HFFc6 (cell line): ENCODE results near the gene FAM170B. TPM values are rescaled to one million over a fixed set of nuclear protein-coding genes. Genes with fewer than 3 reads are reported as not detected.

Experiments
- DNase-seq: peaks from one replicate; pipeline ENCODE4 v3.0.0-alpha.2; 2018
- H3K27ac Mint-ChIP-seq: 2 replicates; pipeline ENCODE4 v1.8.0; 2020; ENCODE audit warnings: mild to moderate bottlenecking, mixed read lengths
- H3K27me3 Mint-ChIP-seq: 2 replicates; pipeline ENCODE4 v1.8.0; 2021; ENCODE audit warnings: mild to moderate bottlenecking, moderate library complexity, mixed read lengths; ENCODE audit not compliant: insufficient read depth
- H3K36me3 Mint-ChIP-seq: 2 replicates; pipeline ENCODE4 v1.8.0; 2021; ENCODE audit warnings: low read depth, mixed read lengths
- H3K4me1 Mint-ChIP-seq: 2 replicates; pipeline ENCODE4 v1.8.0; 2020; ENCODE audit warnings: low read depth, mixed read lengths
- H3K4me3 Mint-ChIP-seq: 2 replicates; pipeline ENCODE4 v1.8.0; 2020; ENCODE audit warnings: mild to moderate bottlenecking, moderate library complexity, mixed read lengths
- H3K9me3 Mint-ChIP-seq: 2 replicates; pipeline ENCODE4 v1.8.0; 2020; ENCODE audit warnings: mild to moderate bottlenecking, mixed read lengths
- total RNA-seq, 6 experiments: library from RNA; stranded (reverse); fragmentation: NEBNext Ultra II Directional; extraction: Animal tissue kit (Norgen Biotek cat#: 25700); gene quantifications; 2 replicates in 1 of 6; 3 replicates in 5 of 6; pipeline ENCODE4 v1.2.3, GENCODE V29; 2021
- TF ChIP-seq, protein P1 (sequence below): fragments of 200-600 bp; sonication (generic); IDR thresholded peaks from 2 replicates; pipeline ENCODE4 v1.5.0; 2021; ENCODE audit warnings: antibody characterized with exemption, mild to moderate bottlenecking

Gene FAM170B
- total RNA-seq, 6 experiments from 2014 or later = not detected

GRCh38 chr10:49128854-49129253, 5.0 kb downstream of the FAM170B start:
- DNase-seq = no peak
- H3K27ac Mint-ChIP-seq = no peak overlapping the region
- no peaks in the 10 kb centered on the region for H3K36me3 Mint-ChIP-seq
- TF ChIP-seq, protein P1, sequence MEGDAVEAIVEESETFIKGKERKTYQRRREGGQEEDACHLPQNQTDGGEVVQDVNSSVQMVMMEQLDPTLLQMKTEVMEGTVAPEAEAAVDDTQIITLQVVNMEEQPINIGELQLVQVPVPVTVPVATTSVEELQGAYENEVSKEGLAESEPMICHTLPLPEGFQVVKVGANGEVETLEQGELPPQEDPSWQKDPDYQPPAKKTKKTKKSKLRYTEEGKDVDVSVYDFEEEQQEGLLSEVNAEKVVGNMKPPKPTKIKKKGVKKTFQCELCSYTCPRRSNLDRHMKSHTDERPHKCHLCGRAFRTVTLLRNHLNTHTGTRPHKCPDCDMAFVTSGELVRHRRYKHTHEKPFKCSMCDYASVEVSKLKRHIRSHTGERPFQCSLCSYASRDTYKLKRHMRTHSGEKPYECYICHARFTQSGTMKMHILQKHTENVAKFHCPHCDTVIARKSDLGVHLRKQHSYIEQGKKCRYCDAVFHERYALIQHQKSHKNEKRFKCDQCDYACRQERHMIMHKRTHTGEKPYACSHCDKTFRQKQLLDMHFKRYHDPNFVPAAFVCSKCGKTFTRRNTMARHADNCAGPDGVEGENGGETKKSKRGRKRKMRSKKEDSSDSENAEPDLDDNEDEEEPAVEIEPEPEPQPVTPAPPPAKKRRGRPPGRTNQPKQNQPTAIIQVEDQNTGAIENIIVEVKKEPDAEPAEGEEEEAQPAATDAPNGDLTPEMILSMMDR = no peak
- H3K4me3 Mint-ChIP-seq = no peak overlapping the region
- peaks cover 38% of the 10 kb centered on the region for H3K27me3 Mint-ChIP-seq
- no peaks in the 10 kb centered on the region for H3K9me3 Mint-ChIP-seq
- no peaks in the 10 kb centered on the region for H3K4me1 Mint-ChIP-seq

- H3K9me3 Mint-ChIP-seq = no peaks in the 10 kb centered on the region
- TF ChIP-seq, protein P1 = no peak
- H3K4me1 Mint-ChIP-seq = no peaks in the 10 kb centered on the region; the same call in 1 of the 2 replicates
- DNase-seq = no peak
- no peak overlapping the region for H3K4me3 Mint-ChIP-seq
- no peaks in the 10 kb centered on the region for H3K36me3 Mint-ChIP-seq
- H3K27me3 Mint-ChIP-seq = peaks cover 23% of the 10 kb centered on the region
- no peak overlapping the region for H3K27ac Mint-ChIP-seq
Observed at GRCh38 chr10:49123981-49124950, 9.6 kb downstream of the FAM170B start.

DNA sequence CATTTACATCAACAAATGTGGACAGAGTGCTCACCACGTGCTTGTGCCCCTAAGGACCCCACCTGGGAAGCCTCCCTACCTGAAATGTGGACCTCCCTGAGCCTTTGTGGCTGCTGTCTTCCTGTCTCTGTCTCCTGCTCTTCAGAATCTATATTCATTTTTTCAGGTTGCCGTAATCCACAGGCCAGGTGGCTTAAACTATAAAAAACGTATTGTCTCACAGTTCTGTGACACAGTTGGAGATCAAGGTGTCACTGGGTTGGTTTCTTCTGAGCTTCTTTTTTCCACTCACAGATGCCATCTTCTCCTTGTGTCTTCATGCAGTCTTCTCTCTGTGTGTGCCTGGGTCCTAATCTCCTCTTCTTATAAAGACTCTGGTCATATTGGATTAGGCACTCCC, 12.9 kb downstream of the FAM170B start:
- no peaks in the 10 kb centered on the region for H3K36me3 Mint-ChIP-seq
- DNase-seq = no peak
- H3K27me3 Mint-ChIP-seq = peaks cover 38% of the 10 kb centered on the region
- no peaks in the 10 kb centered on the region; the same call in 1 of the 2 replicates for H3K4me1 Mint-ChIP-seq
- H3K4me3 Mint-ChIP-seq = no peak overlapping the region
- TF ChIP-seq, protein P1 = no peak
- no peak overlapping the region for H3K27ac Mint-ChIP-seq
- no peaks in the 10 kb centered on the region for H3K9me3 Mint-ChIP-seq

GRCh38 chr10:49119746-49120145, 14.1 kb downstream of the FAM170B start:
- Mint-ChIP-seq H3K27me3 (peaks cover 44% of the 10 kb centered on the region), H3K27ac (no peak overlapping the region), H3K9me3 (no peaks in the 10 kb centered on the region), H3K4me3 (no peak overlapping the region), H3K4me1 (no peaks in the 10 kb centered on the region; the same call in 1 of the 2 replicates), H3K36me3 (no peaks in the 10 kb centered on the region)
- TF ChIP-seq, protein P1 = no peak
- DNase-seq = no peak

GRCh38 chr10:49118430-49119074, 15.3 kb downstream of the FAM170B start:
- no peaks in the 10 kb centered on the region for H3K9me3 Mint-ChIP-seq
- H3K27me3 Mint-ChIP-seq = peaks cover 54% of the 10 kb centered on the region
- no peaks in the 10 kb centered on the region; the same call in 1 of the 2 replicates for H3K4me1 Mint-ChIP-seq
- no peak for DNase-seq
- TF ChIP-seq, protein P1 = no peak
- no peak overlapping the region for H3K27ac Mint-ChIP-seq
- H3K4me3 Mint-ChIP-seq = no peak overlapping the region
- no peaks in the 10 kb centered on the region for H3K36me3 Mint-ChIP-seq
